Posterior vena cava (tissue), 2 donors: ENCODE results near the gene RPTOR. TPM values are rescaled to one million over a fixed set of nuclear protein-coding genes. Genes with fewer than 3 reads are reported as not detected.
"Not testable (repeated sequence)": the region's sequence is repeated elsewhere in the genome, so short reads cannot be mapped to it uniquely, and the experiment has no call there.

Experiments
- DNase-seq: peaks from one replicate; pipeline ENCODE4 v3.0.0-alpha.2; 2020; ENCODE audit warnings: low spot score
- intact Hi-C, 2 donors: fragments of 100-400 bp; cut with DNase I; formaldehyde crosslinking; loops; one replicate each; pipeline versions ENCODE4 v1.14.1 to v1.14.2; 2022 to 2023
- total RNA-seq, 2 donors: library from RNA; stranded (reverse); fragmentation: NEBNext Ultra II Directional; extraction: Animal tissue kit (Norgen Biotek cat#: 25700); gene quantifications; one replicate each; pipeline ENCODE4 v1.2.1, GENCODE V29; 2021
- donor health status: DM: yes; HTN: yes; CAD: no.
- donor health status: DM: yes; HTN: yes; CAD: no.

Gene RPTOR
- total RNA-seq, 2 donors from 2014 or later: 30.1 to 44.1 TPM

DNA sequence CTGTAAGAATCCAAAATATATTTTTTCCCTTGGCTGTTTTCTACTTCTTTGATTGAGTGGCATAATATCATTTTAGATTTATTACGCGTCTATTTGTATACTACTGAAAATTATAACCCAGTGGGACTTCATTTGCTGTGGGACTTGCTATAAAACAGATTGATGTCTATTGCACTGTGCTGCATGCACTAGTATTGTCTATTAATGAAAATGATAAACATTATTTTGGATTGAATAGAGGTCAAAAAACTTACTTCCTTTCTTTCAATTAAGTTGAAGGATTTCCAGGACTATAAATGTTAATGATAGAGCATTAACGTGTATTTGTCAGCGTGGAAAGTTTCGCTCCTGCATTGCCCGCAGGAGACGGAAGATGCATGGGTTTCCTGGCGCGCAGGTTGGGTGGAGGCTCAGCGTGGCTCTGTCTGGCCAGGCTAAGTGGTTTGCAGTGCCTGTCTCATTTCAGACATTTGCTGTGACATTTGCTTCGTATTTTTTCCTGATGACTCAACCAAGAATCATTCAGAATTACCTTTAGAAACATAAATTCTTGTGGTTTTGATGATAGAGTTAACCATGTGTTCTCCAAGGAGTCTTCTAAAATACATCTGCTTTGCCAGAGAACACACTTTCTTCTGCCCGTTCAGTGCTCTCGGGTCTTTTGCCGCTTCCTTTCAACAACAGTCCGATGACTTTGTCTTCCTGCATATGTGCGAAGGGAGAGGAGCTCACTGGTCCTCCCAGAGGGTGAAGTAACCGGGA is 216.7 kb downstream of the RPTOR start:
- peak; percentile 50 for DNase-seq
- intact Hi-C loops: no loop called here

DNA sequence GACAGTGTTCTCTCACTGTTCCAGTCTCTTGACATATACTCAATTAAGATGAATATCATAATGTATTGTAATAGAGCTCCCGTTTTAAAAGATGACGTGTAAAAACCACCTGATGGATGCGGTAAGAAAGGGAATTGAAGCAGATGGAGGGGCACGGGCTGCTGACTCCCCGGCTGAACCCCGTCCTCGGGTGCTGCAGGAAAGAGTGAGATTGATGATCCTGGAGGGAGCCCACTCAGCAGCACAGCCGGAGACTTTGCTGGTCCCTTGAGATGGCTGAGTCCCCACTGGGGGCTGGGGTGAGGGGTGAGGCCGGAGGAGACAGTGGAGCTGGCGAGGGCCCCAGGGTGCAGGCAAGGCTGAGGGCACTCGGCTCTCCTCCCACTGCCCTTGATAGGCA is 217.4 kb downstream of the RPTOR start:
- DNase-seq: peak; percentile 61
- intact Hi-C loops: no loop called here

DNA sequence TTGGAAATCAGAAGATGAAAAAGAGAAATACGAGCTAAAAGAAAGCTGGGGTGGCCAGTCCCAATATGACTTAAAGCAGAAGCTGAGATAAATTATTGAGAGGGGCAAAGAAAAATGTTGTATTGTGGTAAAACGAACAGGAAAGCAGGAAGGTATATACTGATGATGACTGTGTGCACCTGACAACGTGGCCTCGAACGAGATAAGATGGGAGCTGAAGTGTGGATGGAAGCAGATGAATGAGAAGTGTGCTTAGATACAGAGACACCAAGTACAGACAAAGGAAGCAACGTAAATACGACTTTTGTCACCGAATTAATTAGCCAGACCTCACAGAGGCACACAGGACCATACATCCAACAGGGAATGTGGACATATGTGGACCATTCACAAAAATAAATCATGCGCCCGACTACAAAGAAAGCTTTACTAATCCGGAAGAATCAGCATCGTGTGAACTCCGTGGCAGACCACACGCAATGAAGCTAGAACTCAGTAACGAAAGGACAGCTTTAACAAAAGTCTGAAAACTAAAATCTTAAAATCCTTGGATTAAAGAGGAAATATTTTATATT is 218.7 kb downstream of the RPTOR start:
- no peak for DNase-seq
- intact Hi-C loops: no loop called here

DNA sequence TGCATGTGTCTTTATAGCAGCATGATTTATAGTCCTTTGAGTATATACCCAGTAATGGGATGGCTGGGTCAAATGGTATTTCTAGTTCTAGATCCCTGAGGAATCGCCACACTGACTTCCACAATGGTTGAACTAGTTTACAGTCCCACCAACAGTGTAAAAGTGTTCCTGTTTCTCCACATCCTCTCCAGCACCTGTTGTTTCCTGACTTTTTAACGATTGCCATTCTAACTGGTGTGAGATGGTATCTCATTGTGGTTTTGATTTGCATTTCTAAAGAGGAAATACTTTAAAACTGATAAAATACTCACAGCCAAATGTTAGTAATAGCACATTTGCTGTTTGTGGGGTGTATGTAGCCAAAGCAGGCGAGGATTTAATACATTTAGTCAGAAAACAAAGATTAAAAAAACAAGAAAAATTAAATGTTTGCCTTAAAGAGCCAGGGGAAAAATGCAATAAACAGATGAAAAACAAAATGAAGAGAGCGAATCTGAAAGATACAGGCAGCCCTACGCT is 220.0 kb downstream of the RPTOR start:
- intact Hi-C loops, DNase-seq: not testable (repeated sequence)

DNA sequence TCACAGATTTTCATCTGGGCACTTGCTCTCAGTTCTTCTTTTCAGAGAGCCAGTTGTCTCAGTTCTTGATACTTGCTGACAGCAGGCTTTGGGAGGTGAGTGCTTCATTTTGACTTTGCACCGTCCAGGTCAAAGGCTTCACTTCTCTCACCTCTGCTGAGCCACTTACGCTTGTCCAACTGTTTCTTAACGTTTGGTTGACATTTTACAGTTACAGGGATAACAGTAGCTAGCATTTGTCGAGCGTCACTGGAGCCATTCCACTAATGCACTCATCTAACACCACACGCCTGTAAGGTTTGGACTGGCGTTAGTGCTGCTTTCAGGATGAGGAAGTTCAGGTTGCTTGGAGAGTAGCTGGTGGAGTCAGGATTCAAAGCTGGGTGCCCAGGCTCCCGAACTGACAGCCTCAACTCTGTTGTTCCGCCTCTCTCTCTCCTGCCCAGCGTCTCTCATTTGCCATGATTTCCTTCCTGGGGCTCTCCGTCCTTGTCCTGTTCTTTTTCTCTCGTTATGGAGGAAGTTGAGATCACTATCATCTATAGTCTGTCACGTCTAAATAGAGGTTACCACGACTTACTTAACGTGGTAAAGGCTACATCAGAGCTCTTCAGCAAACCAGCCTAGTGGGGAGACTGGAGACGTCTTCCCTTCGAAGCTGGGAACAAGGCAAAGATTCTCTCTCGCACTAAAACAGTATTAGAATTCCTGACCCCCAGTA is 220.8 kb downstream of the RPTOR start:
- intact Hi-C loops: no loop called here
- peak; percentile 17 for DNase-seq

DNA sequence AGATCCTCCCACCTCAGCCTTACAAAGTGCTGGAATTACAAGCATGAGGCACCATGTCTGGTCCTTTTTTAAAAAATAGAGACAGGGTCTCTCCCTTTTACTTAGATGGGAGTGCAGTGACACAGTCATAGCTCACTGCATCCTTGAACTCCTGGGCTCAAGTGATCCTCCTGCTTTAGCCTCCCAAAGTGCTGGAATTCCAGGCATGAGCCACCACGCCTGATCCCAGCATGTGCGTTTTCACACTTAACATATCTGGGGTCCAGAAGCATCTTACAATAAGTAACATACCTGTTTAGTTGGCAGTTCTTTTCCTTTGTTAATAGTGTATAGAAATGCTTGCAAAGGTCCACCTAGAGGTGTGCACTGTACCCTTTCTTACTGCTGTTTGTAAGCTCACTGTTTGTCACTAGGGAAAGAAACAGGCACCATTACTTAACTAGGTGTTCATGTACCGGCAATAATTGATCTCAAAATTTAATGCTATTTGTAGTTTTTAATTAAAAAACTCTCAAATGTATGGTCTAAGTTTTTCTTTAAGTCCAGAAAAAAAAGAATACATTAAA is 221.7 kb downstream of the RPTOR start:
- peak; percentile 19 for DNase-seq
- intact Hi-C loops: no loop called here

DNA sequence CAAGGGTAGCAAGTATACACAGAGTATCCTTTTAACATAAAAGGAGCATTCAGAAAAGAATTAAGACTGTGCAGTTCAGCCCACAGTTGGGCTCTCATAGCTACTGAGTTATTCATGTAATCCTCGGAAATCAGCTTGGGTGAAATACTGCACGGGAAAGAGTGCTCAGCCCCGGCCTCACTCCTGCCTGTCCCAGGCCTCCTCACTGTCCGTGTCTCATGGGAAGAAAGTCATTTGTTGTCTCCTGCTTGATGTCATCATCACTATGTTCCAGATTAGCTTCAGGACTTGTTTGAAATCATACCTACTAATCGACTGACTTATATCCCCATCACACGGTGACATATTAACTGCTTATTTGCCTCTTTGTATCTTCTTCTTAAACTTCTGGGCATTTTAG is 223.8 kb downstream of the RPTOR start:
- intact Hi-C loops: no loop called here
- DNase-seq: no peak

DNA sequence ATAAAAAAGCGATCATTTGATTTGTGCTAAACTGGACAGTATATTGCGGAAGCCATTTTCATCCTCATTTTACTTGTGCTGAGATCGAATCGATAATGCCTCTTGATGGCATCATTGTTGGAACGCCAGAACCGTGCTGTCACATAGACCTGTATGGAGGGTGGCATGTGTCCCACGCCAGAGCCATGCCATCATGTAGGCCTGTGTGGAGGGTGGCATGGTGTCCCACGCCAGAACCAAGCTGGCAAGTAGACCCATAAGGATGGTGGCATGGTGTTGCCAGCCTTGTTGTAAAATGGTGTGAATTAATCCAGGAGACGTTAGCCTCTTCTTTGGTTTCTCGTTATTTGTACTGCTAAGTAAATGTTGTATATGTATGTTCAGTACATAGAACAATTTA is 224.3 kb downstream of the RPTOR start:
- intact Hi-C loops: no loop called here
- DNase-seq: peak; percentile 28

DNA sequence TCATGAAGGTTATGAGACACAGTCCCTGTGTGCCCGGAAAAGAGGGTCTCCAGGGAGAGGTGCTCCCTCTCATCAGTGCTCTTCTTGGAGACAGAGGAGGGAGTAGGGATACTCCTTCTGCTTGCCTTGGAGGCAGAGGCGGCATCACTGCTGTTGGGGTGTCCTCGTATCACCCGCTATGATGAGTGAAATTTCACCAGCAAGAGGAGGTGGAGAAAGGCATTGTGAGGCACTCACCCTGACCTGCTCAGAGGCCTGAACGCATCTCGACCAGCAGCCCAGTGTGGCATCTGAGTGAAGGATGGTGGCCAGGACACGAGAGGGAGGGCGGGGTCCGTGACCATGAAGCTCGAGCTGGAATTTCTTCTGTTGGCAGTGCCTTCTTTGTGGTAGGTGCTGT is 224.9 kb downstream of the RPTOR start:
- DNase-seq: peak; percentile 51
- intact Hi-C loops: no loop called here

DNA sequence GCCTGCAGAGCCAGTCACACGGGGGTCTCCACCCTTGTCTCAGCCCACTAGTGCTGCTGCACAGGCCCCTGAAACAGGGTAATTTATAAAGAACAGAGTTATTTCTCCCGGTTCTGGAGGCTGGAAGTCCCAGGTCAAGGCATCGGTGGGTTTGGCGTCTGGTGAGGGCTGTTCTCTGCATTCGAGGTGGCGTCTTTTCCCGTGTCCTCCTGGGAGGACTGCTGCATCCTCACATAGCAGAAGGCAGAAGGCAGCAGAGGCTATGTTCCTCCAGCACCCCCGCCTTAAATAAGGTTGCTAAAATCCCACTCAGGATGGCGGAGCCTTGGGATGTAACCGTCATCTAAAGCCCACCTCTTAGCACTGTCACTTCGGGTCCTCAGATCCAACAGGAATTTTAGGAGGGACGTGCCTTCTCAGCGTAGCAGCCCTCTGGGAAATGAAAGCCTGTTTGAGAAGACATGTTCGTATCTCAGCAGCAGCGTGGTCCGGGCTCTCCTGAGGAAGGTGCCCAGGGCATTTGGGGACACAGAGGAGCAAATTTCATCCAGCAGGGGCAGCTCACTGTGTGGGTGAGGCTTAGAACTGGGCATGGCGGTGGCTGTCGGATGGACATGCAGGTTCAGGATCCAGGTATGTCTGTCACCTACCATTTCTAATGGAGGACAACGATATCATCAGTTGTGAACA is 225.4 kb downstream of the RPTOR start:
- peak; percentile 25 for DNase-seq
- intact Hi-C loops: no loop called here

DNA sequence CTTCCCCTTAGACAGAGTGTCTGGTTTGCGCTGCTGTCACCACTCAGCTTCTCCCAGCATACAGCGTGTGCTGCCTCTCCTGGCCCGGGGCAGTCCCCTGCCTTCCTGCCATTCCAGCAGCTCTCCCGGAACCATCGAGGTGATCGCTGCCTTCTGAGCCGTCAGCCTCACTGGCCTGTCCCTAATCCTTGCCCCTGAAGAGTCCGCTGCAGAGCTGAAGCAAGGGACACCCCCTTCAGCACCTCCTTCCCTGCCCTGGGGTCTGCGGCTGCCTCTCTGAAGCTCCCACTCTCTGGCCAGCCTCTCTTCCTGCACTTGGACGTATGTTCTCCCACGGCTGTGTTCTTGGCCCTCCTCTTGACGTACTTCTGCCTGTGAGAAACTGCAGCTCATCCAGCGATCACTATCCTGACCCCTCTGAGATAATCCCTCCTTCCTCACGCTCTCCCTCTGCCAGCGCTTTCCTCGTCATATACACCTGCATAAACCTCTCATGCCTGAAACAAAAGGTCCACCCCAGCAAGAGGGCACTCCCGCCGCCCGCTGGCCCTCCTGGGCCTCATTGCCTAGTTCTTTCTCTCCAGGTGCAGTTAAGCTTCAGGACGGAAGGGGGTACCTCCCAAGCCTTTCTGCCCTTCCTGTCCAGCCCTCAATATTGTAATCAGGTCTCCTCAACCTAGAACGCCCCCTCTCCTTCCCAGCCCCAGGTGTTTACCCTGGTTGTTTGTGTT is 226.4 kb downstream of the RPTOR start:
- intact Hi-C loops: no loop called here
- peak; percentile 53 for DNase-seq

DNA sequence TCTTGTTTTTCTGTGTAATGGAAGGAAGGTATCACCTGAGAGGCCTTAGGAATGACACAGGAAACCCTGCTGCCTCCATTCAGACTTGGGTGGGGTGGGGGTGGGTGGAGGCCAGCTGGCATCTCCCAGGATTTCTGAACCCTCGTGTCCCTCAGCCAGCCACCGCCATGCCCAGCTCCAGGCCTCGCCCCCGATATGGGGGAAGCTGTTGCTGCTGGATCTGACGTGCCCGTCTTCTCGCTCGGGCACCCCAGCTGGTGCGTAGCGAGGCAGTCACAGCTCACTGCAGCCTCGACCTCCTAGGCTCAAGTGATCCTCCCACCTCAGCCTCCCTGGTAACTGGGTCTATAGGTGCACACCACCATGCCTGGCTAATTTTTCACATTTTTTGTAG is 227.0 kb downstream of the RPTOR start:
- intact Hi-C loops: no loop called here
- DNase-seq: peak; percentile 43

DNA sequence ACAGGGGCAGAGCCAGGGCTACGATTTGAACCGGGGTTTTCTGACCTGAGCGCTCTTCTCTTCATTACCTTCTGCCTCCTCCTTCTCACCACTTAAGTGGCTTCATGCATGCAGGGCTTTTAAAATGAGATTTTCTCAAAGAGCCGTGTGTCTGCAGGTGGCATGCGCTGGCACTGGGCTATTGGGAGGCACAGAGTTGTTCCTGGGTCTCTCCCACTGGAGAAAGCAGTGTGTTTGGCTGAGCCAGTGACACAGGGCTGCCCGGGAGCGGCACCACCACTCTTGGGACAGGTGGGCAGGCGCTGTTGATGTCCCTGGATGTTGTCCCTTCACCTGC is 228.2 kb downstream of the RPTOR start:
- DNase-seq: peak; percentile 63
- intact Hi-C loops: no loop called here

DNA sequence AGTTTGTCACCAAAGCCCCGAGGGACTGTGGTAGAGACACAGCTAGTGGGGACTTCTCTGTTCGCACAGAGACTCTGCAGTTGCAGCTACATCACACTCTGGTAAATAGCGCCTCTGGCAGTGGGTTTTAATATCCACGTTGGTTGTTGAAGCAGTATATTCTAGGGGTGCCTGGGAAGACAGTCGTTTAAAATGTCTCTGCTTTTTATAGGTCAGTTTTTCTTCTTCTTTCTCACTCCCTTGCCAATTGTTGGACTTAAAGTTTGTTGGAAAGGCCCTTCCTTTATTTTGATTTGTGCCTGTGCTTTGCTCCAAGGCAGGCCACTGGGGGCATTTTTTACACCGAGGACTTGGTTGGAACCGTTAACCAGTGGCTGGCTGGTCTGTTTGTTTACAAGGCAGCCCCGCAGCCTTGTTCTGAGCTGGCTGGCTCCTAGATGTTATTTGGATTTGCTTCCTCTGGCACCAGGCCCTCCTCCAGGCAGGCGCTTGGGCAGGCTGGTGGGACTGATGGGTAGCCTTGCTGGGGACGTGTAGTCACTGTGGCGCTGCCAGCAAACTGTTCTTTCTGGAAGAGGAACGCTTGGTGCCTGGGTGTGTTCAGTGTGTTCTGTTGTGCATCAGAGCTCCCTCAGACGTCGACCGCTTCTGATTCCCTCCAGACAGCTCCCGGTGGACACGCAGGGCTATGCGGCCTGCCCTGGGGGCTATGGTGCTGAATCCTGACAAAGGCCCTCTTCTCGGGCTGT is 228.8 kb downstream of the RPTOR start:
- intact Hi-C loops: no loop called here
- DNase-seq: peak; percentile 78

DNA sequence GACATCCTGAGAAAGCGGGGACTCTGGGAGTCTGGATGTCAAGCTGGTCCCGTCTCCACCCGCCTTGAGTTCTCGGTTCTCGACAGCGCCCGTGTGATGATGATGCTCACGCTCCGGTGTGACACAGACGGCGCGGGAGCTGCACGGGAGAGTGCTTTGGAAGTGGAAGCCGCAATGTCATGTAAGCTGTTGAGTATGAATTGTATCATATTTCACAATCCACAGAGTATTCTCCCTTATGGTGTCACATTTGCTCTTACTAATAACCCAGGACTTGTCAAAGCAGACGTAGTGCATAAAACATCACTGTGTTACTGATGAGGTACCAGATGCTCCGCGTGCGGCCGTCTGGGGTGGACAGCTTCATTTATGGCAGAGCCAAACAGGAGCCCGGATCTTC is 229.5 kb downstream of the RPTOR start:
- intact Hi-C loops: no loop called here
- DNase-seq: peak; percentile 65

DNA sequence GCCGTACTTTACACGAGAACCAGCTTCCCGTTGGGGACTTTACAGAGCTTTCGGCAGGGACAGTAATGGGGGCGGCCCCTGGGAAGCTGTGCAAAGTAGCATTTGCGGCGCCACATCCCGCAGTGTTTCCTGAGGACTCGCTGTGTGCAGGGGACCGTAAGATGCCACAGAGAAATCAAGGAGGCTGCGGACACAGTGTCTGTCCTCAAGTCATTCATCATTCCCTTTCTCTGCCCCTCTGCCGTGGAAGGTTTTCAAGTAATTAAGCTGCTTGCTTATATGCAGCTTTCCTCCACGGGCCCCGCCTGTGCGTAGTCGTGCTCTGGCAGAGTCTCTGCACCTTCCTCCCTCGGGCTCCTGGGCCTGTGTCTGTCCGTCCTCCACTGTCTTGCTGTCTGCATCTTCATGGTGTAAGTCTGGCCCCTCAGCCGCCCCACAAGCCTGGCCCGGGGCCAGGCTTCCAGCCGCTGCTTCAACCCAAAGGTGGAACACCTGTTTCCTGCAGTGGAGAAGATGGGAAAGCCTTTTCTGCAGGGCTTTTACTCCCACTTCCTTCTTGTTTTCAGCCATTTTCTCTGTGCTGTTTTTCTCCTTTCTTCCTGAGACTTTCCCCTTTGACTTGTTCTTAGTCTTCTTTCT is 230.1 kb downstream of the RPTOR start:
- intact Hi-C loops: no loop called here
- DNase-seq: peak; percentile 81

DNA sequence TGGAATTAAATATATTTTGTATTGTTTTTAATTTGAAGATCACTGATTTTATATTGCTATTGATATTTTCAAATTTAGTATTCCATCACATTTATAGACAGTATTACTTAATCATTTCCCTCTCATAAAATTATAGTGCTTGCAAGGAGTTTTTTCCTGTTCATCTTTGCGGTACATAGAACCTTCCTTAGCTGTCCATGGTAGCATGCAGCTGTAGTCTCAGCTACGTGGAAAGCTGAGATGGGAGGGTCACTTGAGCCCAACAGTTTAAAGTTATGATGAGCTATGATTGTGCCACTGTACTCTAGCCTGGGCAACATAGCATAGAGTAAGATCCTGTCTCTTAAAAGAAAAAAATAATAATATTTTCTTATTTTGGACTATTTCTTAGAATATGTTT is 231.2 kb downstream of the RPTOR start:
- intact Hi-C loops: no loop called here
- DNase-seq: no peak

DNA sequence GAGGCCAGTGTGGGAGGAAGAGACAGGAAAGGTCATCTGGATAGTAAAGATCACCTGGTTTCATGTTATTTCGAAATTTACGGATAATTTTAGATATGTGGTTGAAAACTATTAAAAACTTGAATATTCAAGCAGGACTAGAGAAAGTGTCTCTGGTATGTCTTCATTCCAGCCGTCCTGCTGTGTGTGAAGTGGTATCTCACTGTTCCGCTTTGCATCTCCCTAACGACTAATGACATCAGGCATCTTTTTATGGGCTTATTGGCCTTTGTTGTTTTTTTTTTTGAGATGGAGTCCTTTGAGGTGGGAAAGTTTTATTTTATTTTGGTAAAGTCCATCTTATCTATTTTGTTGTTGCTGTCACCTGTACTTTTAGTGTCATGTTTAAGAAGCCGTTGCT is 232.6 kb downstream of the RPTOR start:
- intact Hi-C loops: no loop called here
- DNase-seq: no peak
